Epithelial cell of esophagus (primary cell): ENCODE data around the gene SAMD5.

Source experiments
- DNase-seq: peaks from one replicate; pipeline ENCODE4 v3.0.0; 2010; ENCODE audit warnings: low read depth
- H3K4me3 ChIP-seq: 2 replicates; pipeline ENCODE4 v1.5.1; 2011; ENCODE audit warnings: mild to moderate bottlenecking, low read length, control low read depth
- TF ChIP-seq, protein P1 (sequence below): IDR thresholded peaks from 2 replicates; pipeline ENCODE4 v1.5.1; 2011; ENCODE audit warnings: low read depth, mild to moderate bottlenecking, low read length, control low read depth, inconsistent platforms; ENCODE audit not compliant: insufficient read depth; ENCODE audit errors: missing control alignments

SAMD5 gene

DNA sequence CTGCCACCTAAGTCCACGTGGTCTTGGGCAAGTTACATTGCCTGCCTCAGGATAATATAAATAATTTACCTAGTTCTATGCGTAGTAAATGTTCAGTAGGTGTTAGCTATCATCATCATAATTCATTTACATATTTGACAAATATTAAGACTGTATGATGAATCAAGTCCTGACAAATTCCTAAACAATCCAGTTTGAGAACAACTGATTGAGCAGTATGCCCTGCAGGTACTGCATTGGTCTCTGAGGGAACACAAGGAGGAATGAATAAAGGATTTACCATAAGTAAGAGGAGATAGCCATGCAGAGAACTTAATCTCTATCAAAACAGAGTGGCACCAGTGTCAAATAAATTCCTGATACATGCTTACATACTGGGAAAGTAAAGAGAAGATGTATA, 70.4 kb downstream of the SAMD5 start:
- TF ChIP-seq, protein P1, sequence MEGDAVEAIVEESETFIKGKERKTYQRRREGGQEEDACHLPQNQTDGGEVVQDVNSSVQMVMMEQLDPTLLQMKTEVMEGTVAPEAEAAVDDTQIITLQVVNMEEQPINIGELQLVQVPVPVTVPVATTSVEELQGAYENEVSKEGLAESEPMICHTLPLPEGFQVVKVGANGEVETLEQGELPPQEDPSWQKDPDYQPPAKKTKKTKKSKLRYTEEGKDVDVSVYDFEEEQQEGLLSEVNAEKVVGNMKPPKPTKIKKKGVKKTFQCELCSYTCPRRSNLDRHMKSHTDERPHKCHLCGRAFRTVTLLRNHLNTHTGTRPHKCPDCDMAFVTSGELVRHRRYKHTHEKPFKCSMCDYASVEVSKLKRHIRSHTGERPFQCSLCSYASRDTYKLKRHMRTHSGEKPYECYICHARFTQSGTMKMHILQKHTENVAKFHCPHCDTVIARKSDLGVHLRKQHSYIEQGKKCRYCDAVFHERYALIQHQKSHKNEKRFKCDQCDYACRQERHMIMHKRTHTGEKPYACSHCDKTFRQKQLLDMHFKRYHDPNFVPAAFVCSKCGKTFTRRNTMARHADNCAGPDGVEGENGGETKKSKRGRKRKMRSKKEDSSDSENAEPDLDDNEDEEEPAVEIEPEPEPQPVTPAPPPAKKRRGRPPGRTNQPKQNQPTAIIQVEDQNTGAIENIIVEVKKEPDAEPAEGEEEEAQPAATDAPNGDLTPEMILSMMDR, result no peak
- peak; percentile 67 for DNase-seq
- no peak overlapping the region for H3K4me3 ChIP-seq

- TF ChIP-seq, protein P1, result no peak
- no peak overlapping the region for H3K4me3 ChIP-seq
- DNase-seq, result no peak
Observed at GRCh38 chr6:147579667-147580066, 71.2 kb downstream of the SAMD5 start.

GRCh38 chr6:147582991-147583390, 74.5 kb downstream of the SAMD5 start:
- TF ChIP-seq, protein P1, result no peak
- no peak overlapping the region for H3K4me3 ChIP-seq
- DNase-seq, result no peak

- DNase-seq, result no peak
- TF ChIP-seq, protein P1, result no peak
- H3K4me3 ChIP-seq, result no peak overlapping the region
Observed at GRCh38 chr6:147585256-147585655, 76.8 kb downstream of the SAMD5 start.

GRCh38 chr6:147586044-147586443, 77.6 kb downstream of the SAMD5 start:
- TF ChIP-seq, protein P1, result no peak
- peak; percentile 6 for DNase-seq

DNA sequence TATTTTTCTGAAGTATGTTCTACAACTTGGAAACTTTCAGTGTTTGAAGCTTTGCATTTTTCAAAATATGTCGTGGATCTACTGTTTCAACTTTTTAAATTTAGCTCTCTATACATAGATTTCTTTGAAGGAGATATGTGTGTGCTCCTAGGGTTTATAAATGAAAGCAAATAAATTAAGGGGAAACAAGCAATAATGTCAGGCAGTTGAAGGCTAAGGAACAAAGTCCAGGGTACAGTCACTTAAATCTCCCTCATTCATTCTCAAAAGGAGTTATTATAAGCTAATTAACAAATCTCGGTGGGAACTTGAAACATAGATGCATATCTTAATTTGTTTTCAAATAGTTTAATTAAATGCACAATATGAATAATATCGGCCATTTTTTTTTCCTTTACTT, 79.4 kb downstream of the SAMD5 start:
- H3K4me3 ChIP-seq, result no peak overlapping the region
- TF ChIP-seq, protein P1, result no peak
- DNase-seq, result no peak

More at GRCh38 chr6:147586044-147586443, 77.6 kb downstream of the SAMD5 start:
- H3K4me3 ChIP-seq, result no peak overlapping the region

DNA sequence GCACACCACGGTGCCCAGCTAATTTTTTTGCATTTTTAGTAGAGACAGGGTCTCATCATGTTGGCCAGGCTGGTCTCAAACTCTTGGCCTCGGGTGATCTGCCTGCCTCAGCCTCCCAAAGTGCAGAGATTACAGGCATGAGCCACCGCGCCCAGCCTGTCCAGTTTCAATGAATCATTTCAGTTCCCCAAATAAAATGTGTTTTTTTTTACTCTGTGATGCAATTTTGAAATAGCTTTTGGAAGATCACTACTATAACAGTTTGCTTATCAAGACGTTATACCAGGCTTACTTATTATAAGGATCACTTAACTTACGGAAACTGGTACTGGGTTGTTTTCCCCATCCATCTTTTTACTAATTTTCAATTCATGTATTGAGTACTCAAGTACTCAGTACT, 80.0 kb downstream of the SAMD5 start:
- TF ChIP-seq, protein P1, result no peak
- no peak overlapping the region for H3K4me3 ChIP-seq
- no peak for DNase-seq
